Activated CD8-positive, alpha-beta T cell treated with anti-CD3 and anti-CD28 coated beads, Interleukin-2, amount 10 ng/mL, durations not matched to agents 7 days and 5 days (primary cell): ENCODE results near the gene TTC28. TPM values are rescaled to one million over a fixed set of nuclear protein-coding genes. Genes with fewer than 3 reads are reported as not detected.

Source experiments
- ATAC-seq: fragments of 150-1000 bp; cut with Tn5 transposase; one replicate; pipeline ENCODE4 v1.10.0; 2021; ENCODE audit warnings: moderate library complexity
- CTCF ChIA-PET: fragments of 350-600 bp; sonication (Branson Sonifier 250); formaldehyde crosslinking; loops from one replicate; lab custom pipeline; 2021; ENCODE audit warnings: antibody characterized with exemption; lab: Charles Lee
- POLR2A ChIA-PET: fragments of 350-600 bp; sonication (Branson Sonifier 250); formaldehyde crosslinking; loops from one replicate; lab custom pipeline; 2021; ENCODE audit warnings: antibody characterized with exemption; lab: Charles Lee
- DNase-seq: peaks from one replicate; pipeline ENCODE4 v3.0.0-alpha.2; 2020
- H3K27ac Mint-ChIP-seq: one replicate; pipeline ENCODE4 v1.8.0; 2021; ENCODE audit warnings: mild to moderate bottlenecking, mixed read lengths
- H3K27me3 Mint-ChIP-seq: one replicate; pipeline ENCODE4 v1.8.0; 2021; ENCODE audit warnings: low read depth, mixed read lengths
- H3K36me3 Mint-ChIP-seq: one replicate; pipeline ENCODE4 v1.8.0; 2021; ENCODE audit warnings: low read depth, mixed read lengths
- H3K4me1 Mint-ChIP-seq: one replicate; pipeline ENCODE4 v1.8.0; 2021; ENCODE audit warnings: low read depth, mixed read lengths
- H3K4me3 Mint-ChIP-seq: one replicate; pipeline ENCODE4 v1.8.0; 2021; ENCODE audit warnings: mild to moderate bottlenecking, mixed read lengths
- H3K9me3 Mint-ChIP-seq: one replicate; pipeline ENCODE4 v1.8.0; 2022; ENCODE audit warnings: mixed read lengths; ENCODE audit not compliant: insufficient read depth
- microRNA-seq: library from miRNA; unstranded; fragments of <30 nt; microRNA quantifications from one replicate; pipeline ENCODE4 v1.2.0, GENCODE V29; 2022
- total RNA-seq, 2 experiments: library from RNA; stranded (reverse); gene quantifications; one replicate each; pipeline ENCODE4 v1.2.3, GENCODE V29; 2021

TTC28 gene
- total RNA-seq, 2 experiments from 2014 or later: 0.18 to 0.23 TPM

DNA sequence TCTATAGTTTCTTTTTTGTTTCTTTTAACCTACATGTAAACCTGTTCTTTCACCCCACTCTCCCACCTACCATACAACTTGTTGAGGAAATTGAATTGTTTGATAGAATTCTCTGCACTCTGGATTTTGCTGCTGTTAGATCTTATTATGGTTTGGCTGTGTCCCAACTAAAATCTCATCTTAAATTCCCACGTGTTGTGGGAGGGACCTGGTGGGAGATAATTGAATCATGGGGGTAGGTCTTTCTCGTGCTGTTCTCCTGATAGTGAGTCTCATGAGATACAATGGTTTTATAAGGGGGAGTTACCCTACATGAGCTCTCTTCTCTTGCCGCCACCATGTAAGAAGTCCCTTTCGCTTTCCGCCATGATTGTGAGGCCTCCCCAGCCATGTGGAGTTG lies 745.6 kb downstream of the TTC28 start:
- ATAC-seq (no peak), DNase-seq (no peak)
- H3K36me3 Mint-ChIP-seq: peaks cover 3% of the 10 kb centered on the region
- no peak overlapping the region for H3K4me3 Mint-ChIP-seq
- H3K27ac Mint-ChIP-seq: no peak overlapping the region
- ChIA-PET CTCF (no interaction called here), POLR2A (no interaction called here)
- H3K27me3 Mint-ChIP-seq: no peaks in the 10 kb centered on the region
- no peaks in the 10 kb centered on the region for H3K4me1 Mint-ChIP-seq
- H3K9me3 Mint-ChIP-seq: no peaks in the 10 kb centered on the region

- ATAC-seq: no peak
- Mint-ChIP-seq H3K4me3 (no peak overlapping the region), H3K27me3 (no peaks in the 10 kb centered on the region), H3K9me3 (no peaks in the 10 kb centered on the region), H3K36me3 (peaks cover 3% of the 10 kb centered on the region), H3K27ac (no peak overlapping the region), H3K4me1 (no peaks in the 10 kb centered on the region)
- ChIA-PET POLR2A (no interaction called here), CTCF (no interaction called here)
- DNase-seq: no peak
Measured at GRCh38 chr22:27933186-27933983, 746.3 kb downstream of the TTC28 start.

DNA sequence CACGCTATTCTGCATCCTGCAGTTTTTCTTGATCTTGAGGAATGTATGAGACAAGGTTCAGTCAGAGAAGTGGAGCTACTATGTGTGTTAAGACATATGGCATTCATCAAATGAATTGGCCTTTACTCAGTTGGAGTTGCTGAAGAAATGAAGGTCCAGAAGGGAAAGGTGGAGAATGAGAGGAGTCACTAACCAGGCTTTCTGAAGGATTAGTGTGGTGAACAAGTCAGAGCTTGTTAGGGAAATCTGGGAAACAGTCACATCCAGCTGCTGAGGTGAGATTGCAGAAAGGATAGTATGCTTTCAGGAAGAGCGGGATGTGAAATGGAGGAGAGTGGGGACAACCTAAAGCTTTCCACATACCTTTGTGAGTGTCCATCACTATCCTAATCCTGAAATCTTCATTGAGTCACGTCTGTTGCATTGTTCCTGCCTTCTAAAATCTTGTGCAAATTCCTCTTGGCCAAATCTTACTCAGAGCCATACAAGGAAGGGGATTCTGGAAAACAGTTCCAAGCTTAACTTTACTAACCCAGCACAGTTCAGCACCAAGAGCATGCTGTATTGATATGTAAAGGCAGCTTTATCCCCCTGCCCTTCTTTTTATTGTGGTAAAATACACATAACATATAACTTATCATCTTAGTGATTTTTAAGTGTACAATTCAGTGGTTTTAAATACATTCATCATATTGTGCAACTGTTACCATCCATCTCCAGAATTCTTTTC lies 749.1 kb downstream of the TTC28 start:
- peaks cover 2% of the 10 kb centered on the region for H3K4me1 Mint-ChIP-seq
- no peak overlapping the region for H3K27ac Mint-ChIP-seq
- no peaks in the 10 kb centered on the region for H3K27me3 Mint-ChIP-seq
- ATAC-seq (no peak), DNase-seq (no peak)
- peaks cover 8% of the 10 kb centered on the region for H3K36me3 Mint-ChIP-seq
- CTCF ChIA-PET: interaction anchor here (1.0 to 1.5 kb wide), 2 partner anchors 44 to 50 kb away, joined by 3 to 5 read pairs; no protein-coding TSS in a partner anchor
- H3K4me3 Mint-ChIP-seq: no peak overlapping the region
- H3K9me3 Mint-ChIP-seq: no peaks in the 10 kb centered on the region
- POLR2A ChIA-PET: no interaction called here

Small RNA genes within 50 kb of the gene (microRNA-seq; reads per million reads assigned to microRNA genes)
- not detected for gene MIR5739

Other genes with a start within 250 kb of the TTC28 start
- 10 to 100 TPM; 43.7 to 47.9 TPM for gene CHEK2, start 62.0 kb upstream of the TTC28 start, total RNA-seq
- 10 to 100 TPM; 13.7 to 15.8 TPM for gene HSCB, start 62.2 kb upstream of the TTC28 start, total RNA-seq
- 10 to 100 TPM; 36.7 to 40.0 TPM for gene CCDC117, start 92.9 kb upstream of the TTC28 start, total RNA-seq
- 100 to 1,000 TPM; 220 to 229 TPM for gene XBP1, start 120.7 kb upstream of the TTC28 start, total RNA-seq
- 1 to 10 TPM; 1.2 to 1.3 TPM for gene ZNRF3, start 203.7 kb upstream of the TTC28 start, total RNA-seq